Activated T-helper 17 cell treated with anti-CD3 and anti-CD28 coated beads, Interleukin-2, amount 50 U/mL, for 72 hours (primary cell): ENCODE data around the gene HUNK. TPM values are rescaled to one million over a fixed set of nuclear protein-coding genes. Genes with fewer than 3 reads are reported as not detected.

Experiments used
- ATAC-seq: fragments of 150-1000 bp; cut with Tn5 transposase; replicated peaks from 2 replicates; pipeline ENCODE4 v1.10.0; 2021; ENCODE audit warnings: mild to moderate bottlenecking, moderate library complexity
- H3K27ac Mint-ChIP-seq: one replicate; pipeline ENCODE4 v1.8.0; 2022; ENCODE audit warnings: mixed read lengths
- H3K27me3 Mint-ChIP-seq: one replicate; pipeline ENCODE4 v1.8.0; 2022; ENCODE audit warnings: mixed read lengths
- H3K36me3 Mint-ChIP-seq: one replicate; pipeline ENCODE4 v1.8.0; 2022; ENCODE audit warnings: low read depth, mild to moderate bottlenecking, mixed read lengths
- H3K4me1 Mint-ChIP-seq: one replicate; pipeline ENCODE4 v1.8.0; 2022; ENCODE audit warnings: mixed read lengths
- H3K4me3 Mint-ChIP-seq: one replicate; pipeline ENCODE4 v1.8.0; 2022; ENCODE audit warnings: mild to moderate bottlenecking, mixed read lengths
- H3K9me3 Mint-ChIP-seq: one replicate; pipeline ENCODE4 v1.8.0; 2022; ENCODE audit warnings: mixed read lengths
- total RNA-seq, 2 donors: library from RNA; stranded (reverse); gene quantifications; one replicate each; pipeline ENCODE4 v1.2.3, GENCODE V29; 2022

Gene HUNK
- total RNA-seq, 2 donors from 2014 or later: 0.61 to 0.85 TPM

GRCh38 chr21:31896019-31896418 is 23.2 kb downstream of the HUNK start:
- Mint-ChIP-seq H3K27me3 (peaks cover 3% of the 10 kb centered on the region), H3K4me1 (peaks cover 6% of the 10 kb centered on the region), H3K4me3 (no peak overlapping the region), H3K9me3 (no peaks in the 10 kb centered on the region), H3K36me3 (no peaks in the 10 kb centered on the region), H3K27ac (no peak overlapping the region)
- no peak for ATAC-seq

GRCh38 chr21:31897311-31897710 is 24.5 kb downstream of the HUNK start:
- H3K4me1 Mint-ChIP-seq: peaks cover 6% of the 10 kb centered on the region
- ATAC-seq: no peak
- H3K36me3 Mint-ChIP-seq: no peaks in the 10 kb centered on the region
- H3K27me3 Mint-ChIP-seq: peaks cover 3% of the 10 kb centered on the region
- no peaks in the 10 kb centered on the region for H3K9me3 Mint-ChIP-seq
- no peak overlapping the region for H3K4me3 Mint-ChIP-seq
- H3K27ac Mint-ChIP-seq: no peak overlapping the region

GRCh38 chr21:31898933-31899630 is 26.3 kb downstream of the HUNK start:
- Mint-ChIP-seq H3K4me1 (peaks cover 6% of the 10 kb centered on the region), H3K36me3 (no peaks in the 10 kb centered on the region), H3K27me3 (no peaks in the 10 kb centered on the region), H3K9me3 (no peaks in the 10 kb centered on the region), H3K27ac (peak overlapping the region; percentile 3), H3K4me3 (no peak overlapping the region)
- ATAC-seq: no peak

- Mint-ChIP-seq H3K4me3 (no peak overlapping the region), H3K27ac (peak overlapping the region; percentile 44), H3K36me3 (no peaks in the 10 kb centered on the region), H3K4me1 (peaks cover 6% of the 10 kb centered on the region), H3K27me3 (peaks cover 4% of the 10 kb centered on the region), H3K9me3 (no peaks in the 10 kb centered on the region)
- ATAC-seq: no peak
Observed at GRCh38 chr21:31900121-31900895, 27.5 kb downstream of the HUNK start.

- H3K27me3 Mint-ChIP-seq: peaks cover 12% of the 10 kb centered on the region
- H3K4me3 Mint-ChIP-seq: no peak overlapping the region
- H3K27ac Mint-ChIP-seq: no peak overlapping the region
- ATAC-seq: no peak
- H3K9me3 Mint-ChIP-seq: no peaks in the 10 kb centered on the region
- peaks cover 6% of the 10 kb centered on the region for H3K4me1 Mint-ChIP-seq
- H3K36me3 Mint-ChIP-seq: no peaks in the 10 kb centered on the region
Observed at GRCh38 chr21:31901315-31901714, 28.5 kb downstream of the HUNK start.

GRCh38 chr21:31902438-31902837 is 29.6 kb downstream of the HUNK start:
- Mint-ChIP-seq H3K36me3 (no peaks in the 10 kb centered on the region), H3K27ac (no peak overlapping the region), H3K4me3 (no peak overlapping the region), H3K27me3 (peaks cover 14% of the 10 kb centered on the region), H3K4me1 (peaks cover 6% of the 10 kb centered on the region), H3K9me3 (no peaks in the 10 kb centered on the region)
- ATAC-seq: no peak

- no peak for ATAC-seq
- peaks cover 24% of the 10 kb centered on the region for H3K27me3 Mint-ChIP-seq
- no peak overlapping the region for H3K27ac Mint-ChIP-seq
- no peaks in the 10 kb centered on the region for H3K36me3 Mint-ChIP-seq
- H3K4me3 Mint-ChIP-seq: no peak overlapping the region
- H3K9me3 Mint-ChIP-seq: no peaks in the 10 kb centered on the region
- peaks cover 6% of the 10 kb centered on the region for H3K4me1 Mint-ChIP-seq
Observed at GRCh38 chr21:31903896-31904295, 31.1 kb downstream of the HUNK start.

GRCh38 chr21:31905503-31906451 is 33.0 kb downstream of the HUNK start:
- no peaks in the 10 kb centered on the region for H3K9me3 Mint-ChIP-seq
- no peak for ATAC-seq
- H3K27ac Mint-ChIP-seq: no peak overlapping the region
- H3K36me3 Mint-ChIP-seq: no peaks in the 10 kb centered on the region
- H3K27me3 Mint-ChIP-seq: peaks cover 32% of the 10 kb centered on the region
- no peak overlapping the region for H3K4me3 Mint-ChIP-seq
- no peaks in the 10 kb centered on the region for H3K4me1 Mint-ChIP-seq

GRCh38 chr21:31908106-31909031 is 35.5 kb downstream of the HUNK start:
- no peak for ATAC-seq
- no peaks in the 10 kb centered on the region for H3K36me3 Mint-ChIP-seq

GRCh38 chr21:31909153-31910073 is 36.6 kb downstream of the HUNK start:
- no peak overlapping the region for H3K27ac Mint-ChIP-seq
- H3K9me3 Mint-ChIP-seq: no peaks in the 10 kb centered on the region
- peaks cover 47% of the 10 kb centered on the region for H3K27me3 Mint-ChIP-seq
- ATAC-seq: no peak
- H3K4me3 Mint-ChIP-seq: no peak overlapping the region
- H3K36me3 Mint-ChIP-seq: no peaks in the 10 kb centered on the region
- no peaks in the 10 kb centered on the region for H3K4me1 Mint-ChIP-seq

More at GRCh38 chr21:31908106-31909031, 35.5 kb downstream of the HUNK start:
- Mint-ChIP-seq H3K4me1 (no peaks in the 10 kb centered on the region), H3K27ac (no peak overlapping the region), H3K9me3 (no peaks in the 10 kb centered on the region), H3K27me3 (peaks cover 45% of the 10 kb centered on the region), H3K4me3 (no peak overlapping the region)

GRCh38 chr21:31910074-31910470 is 37.3 kb downstream of the HUNK start:
- Mint-ChIP-seq H3K27me3 (peaks cover 46% of the 10 kb centered on the region), H3K4me3 (no peak overlapping the region), H3K9me3 (no peaks in the 10 kb centered on the region), H3K4me1 (no peaks in the 10 kb centered on the region), H3K27ac (no peak overlapping the region), H3K36me3 (no peaks in the 10 kb centered on the region)
- ATAC-seq: no peak

- H3K4me1 Mint-ChIP-seq: no peaks in the 10 kb centered on the region
- no peak for ATAC-seq
- no peak overlapping the region for H3K4me3 Mint-ChIP-seq
- peaks cover 35% of the 10 kb centered on the region for H3K27me3 Mint-ChIP-seq
- no peaks in the 10 kb centered on the region for H3K36me3 Mint-ChIP-seq
- no peaks in the 10 kb centered on the region for H3K9me3 Mint-ChIP-seq
- H3K27ac Mint-ChIP-seq: no peak overlapping the region
Observed at GRCh38 chr21:31911138-31911907, 38.5 kb downstream of the HUNK start.
